HTERT RPE-1 (cell line): Measurements from ENCODE around the gene GDF9.

Source experiments
- in situ Hi-C: fragments of 300-500 bp; cut with MboI; formaldehyde crosslinking; loops from 4 replicates; pipeline ENCODE4 v1.14.3; 2020; ENCODE audit warnings: low sequenced_read_pairs

GDF9 gene

GRCh38 chr5:132838516-132839282 lies 27.6 kb downstream of the GDF9 start:
- in situ Hi-C loops, result no loop called here

- in situ Hi-C loops, result no loop called here
These were observed 28.4 kb downstream of the GDF9 start for GRCh38 chr5:132837868-132838267.

- in situ Hi-C loops, result no loop called here
These were observed 29.4 kb downstream of the GDF9 start for GRCh38 chr5:132836852-132837251.

GRCh38 chr5:132834057-132834456 lies 32.2 kb downstream of the GDF9 start:
- in situ Hi-C loops, result no loop called here

- in situ Hi-C loops, result no loop called here
These were observed 33.7 kb downstream of the GDF9 start for GRCh38 chr5:132832612-132833011.

- in situ Hi-C loops, result no loop called here
These were observed 35.0 kb downstream of the GDF9 start for GRCh38 chr5:132831095-132831860.

GRCh38 chr5:132830436-132831094 lies 35.7 kb downstream of the GDF9 start, which contains the start of gene SHROOM1:
Gene SHROOM1, minus strand, starts transcription at chr5:132830647. Its CDS starts 4,507 bp downstream, at chr5:132826140.
- in situ Hi-C loops, result no loop called here

GRCh38 chr5:132829742-132830435 lies 36.4 kb downstream of the GDF9 start:
- in situ Hi-C loops, result no loop called here

GRCh38 chr5:132828846-132829494 lies 37.3 kb downstream of the GDF9 start:
- in situ Hi-C loops, result no loop called here

- in situ Hi-C loops, result no loop called here
These were observed 38.2 kb downstream of the GDF9 start for GRCh38 chr5:132827943-132828673.

GRCh38 chr5:132826424-132827082 lies 39.7 kb downstream of the GDF9 start:
- in situ Hi-C loops, result no loop called here

GRCh38 chr5:132825834-132826391 lies 40.4 kb downstream of the GDF9 start:
- in situ Hi-C loops, result no loop called here

GRCh38 chr5:132825033-132825833 lies 41.0 kb downstream of the GDF9 start:
- in situ Hi-C loops, result no loop called here

GRCh38 chr5:132824426-132824825 lies 41.8 kb downstream of the GDF9 start:
- in situ Hi-C loops, result no loop called here

GRCh38 chr5:132823481-132824050 lies 42.7 kb downstream of the GDF9 start:
- in situ Hi-C loops, result no loop called here

- in situ Hi-C loops, result no loop called here
These were observed 43.4 kb downstream of the GDF9 start for GRCh38 chr5:132822650-132823480.

GRCh38 chr5:132821791-132822190 lies 44.5 kb downstream of the GDF9 start:
- in situ Hi-C loops, result no loop called here
